ENCODE results near the gene ELAVL1.
"Not testable (repeated sequence)": the region's sequence is repeated elsewhere in the genome, so short reads cannot be mapped to it uniquely, and the experiment has no call there.

- TF ChIP-seq, protein P1, sequence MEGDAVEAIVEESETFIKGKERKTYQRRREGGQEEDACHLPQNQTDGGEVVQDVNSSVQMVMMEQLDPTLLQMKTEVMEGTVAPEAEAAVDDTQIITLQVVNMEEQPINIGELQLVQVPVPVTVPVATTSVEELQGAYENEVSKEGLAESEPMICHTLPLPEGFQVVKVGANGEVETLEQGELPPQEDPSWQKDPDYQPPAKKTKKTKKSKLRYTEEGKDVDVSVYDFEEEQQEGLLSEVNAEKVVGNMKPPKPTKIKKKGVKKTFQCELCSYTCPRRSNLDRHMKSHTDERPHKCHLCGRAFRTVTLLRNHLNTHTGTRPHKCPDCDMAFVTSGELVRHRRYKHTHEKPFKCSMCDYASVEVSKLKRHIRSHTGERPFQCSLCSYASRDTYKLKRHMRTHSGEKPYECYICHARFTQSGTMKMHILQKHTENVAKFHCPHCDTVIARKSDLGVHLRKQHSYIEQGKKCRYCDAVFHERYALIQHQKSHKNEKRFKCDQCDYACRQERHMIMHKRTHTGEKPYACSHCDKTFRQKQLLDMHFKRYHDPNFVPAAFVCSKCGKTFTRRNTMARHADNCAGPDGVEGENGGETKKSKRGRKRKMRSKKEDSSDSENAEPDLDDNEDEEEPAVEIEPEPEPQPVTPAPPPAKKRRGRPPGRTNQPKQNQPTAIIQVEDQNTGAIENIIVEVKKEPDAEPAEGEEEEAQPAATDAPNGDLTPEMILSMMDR (IDR thresholded peaks at IDR 0.05): not testable (repeated sequence)
- TF ChIP-seq POLR2A (IDR thresholded peaks at IDR 0.05): not testable (repeated sequence)
Observed at GRCh38 chr19:7961082-7961481, 44.4 kb downstream of the ELAVL1 start.
